HL-60 (cell line): ENCODE results near the gene COBL.

Experiments
- GABPA ChIP-seq: IDR thresholded peaks from 2 replicates; pipeline ENCODE4 v1.6.1; 2012; ENCODE audit warnings: low read depth
- TF ChIP-seq, protein P1 (sequence below): IDR thresholded peaks from one replicate; pipeline ENCODE4 v1.5.1; 2011; ENCODE audit warnings: low read length, control low read depth, inconsistent platforms; ENCODE audit not compliant: insufficient read depth

DNA sequence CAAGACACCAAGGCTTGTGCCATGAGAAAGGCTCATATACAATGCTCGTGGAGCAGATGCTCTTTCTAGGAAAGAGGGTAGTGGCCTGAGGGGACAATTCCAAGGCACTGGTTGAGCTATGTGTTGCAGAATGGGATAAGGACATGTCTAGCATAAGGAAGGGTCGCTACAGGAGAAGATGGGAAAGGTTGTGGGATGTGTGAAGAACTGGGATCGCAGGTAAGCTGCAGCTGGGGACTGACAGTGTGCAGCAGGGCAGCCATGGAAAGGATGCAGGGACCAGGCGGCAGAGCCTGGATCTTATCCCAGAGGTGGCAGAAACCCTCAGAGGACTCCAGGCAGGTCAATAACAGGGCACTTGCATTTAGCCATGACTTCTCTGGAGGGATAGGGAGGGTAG lies 56.1 kb downstream of the COBL start:
- TF ChIP-seq, protein P1, sequence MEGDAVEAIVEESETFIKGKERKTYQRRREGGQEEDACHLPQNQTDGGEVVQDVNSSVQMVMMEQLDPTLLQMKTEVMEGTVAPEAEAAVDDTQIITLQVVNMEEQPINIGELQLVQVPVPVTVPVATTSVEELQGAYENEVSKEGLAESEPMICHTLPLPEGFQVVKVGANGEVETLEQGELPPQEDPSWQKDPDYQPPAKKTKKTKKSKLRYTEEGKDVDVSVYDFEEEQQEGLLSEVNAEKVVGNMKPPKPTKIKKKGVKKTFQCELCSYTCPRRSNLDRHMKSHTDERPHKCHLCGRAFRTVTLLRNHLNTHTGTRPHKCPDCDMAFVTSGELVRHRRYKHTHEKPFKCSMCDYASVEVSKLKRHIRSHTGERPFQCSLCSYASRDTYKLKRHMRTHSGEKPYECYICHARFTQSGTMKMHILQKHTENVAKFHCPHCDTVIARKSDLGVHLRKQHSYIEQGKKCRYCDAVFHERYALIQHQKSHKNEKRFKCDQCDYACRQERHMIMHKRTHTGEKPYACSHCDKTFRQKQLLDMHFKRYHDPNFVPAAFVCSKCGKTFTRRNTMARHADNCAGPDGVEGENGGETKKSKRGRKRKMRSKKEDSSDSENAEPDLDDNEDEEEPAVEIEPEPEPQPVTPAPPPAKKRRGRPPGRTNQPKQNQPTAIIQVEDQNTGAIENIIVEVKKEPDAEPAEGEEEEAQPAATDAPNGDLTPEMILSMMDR = no peak
- no peak for TF ChIP-seq GABPA
